Left lung (tissue), 10 donors: ENCODE measurements around the gene AMZ2. TPM values are rescaled to one million over a fixed set of nuclear protein-coding genes. Genes with fewer than 3 reads are reported as not detected.

ENCODE experiments used
- ATAC-seq: fragments of 200-7000 bp; cut with Tn5 transposase; one replicate; pipeline ENCODE4 v1.9.1; 2020; ENCODE audit warnings: moderate library complexity
- DNase-seq, 4 donors: peaks; one replicate each; pipeline ENCODE4 v3.0.0-alpha.2; 2013 to 2020
- H3K27ac ChIP-seq, 2 donors: fragments of 200-600 bp; sonication (generic) in 1 of 2; one replicate each; pipeline versions ENCODE4 v1.5.0 to v1.8.0; 2020 to 2021
- H3K27me3 ChIP-seq, 2 donors: fragments of 200-600 bp; sonication (generic) in 1 of 2; one replicate each; pipeline versions ENCODE4 v1.5.0 to v1.8.0; 2020 to 2021
- H3K36me3 ChIP-seq, 2 donors: fragments of 200-600 bp; sonication (generic) in 1 of 2; one replicate each; pipeline versions ENCODE4 v1.5.0 to v1.8.0; 2020 to 2021
- H3K4me1 ChIP-seq, 2 donors: fragments of 200-600 bp; one replicate each; pipeline ENCODE4 v1.8.0; 2021
- H3K4me3 ChIP-seq, 2 donors: fragments of 200-600 bp; sonication (generic) in 1 of 2; one replicate each; pipeline versions ENCODE4 v1.5.0 to v1.8.0; 2020 to 2021; ENCODE audit warnings: mild to moderate bottlenecking in 1 of 2
- H3K9me3 ChIP-seq, 2 donors: fragments of 200-600 bp; sonication (generic) in 1 of 2; one replicate each; pipeline versions ENCODE4 v1.5.0 to v1.8.0; 2020 to 2021
- intact Hi-C, 2 donors: fragments of 100-400 bp; cut with DNase I; formaldehyde crosslinking; loops; one replicate each; pipeline versions ENCODE4 v1.11.2 to v1.14.2; 2022
- polyA plus RNA-seq, 6 donors: library from polyadenylated mRNA; unstranded; fragments of 120-200 nt; gene quantifications; one replicate each; pipeline ENCODE4 v1.2.1, GENCODE V29; 2013; ENCODE audit not compliant: insufficient read length in 6 of 6
- total RNA-seq, 2 donors: library from RNA; stranded (reverse); fragmentation: NEBNext Ultra II Directional; extraction: Animal tissue kit (Norgen Biotek cat#: 25700); gene quantifications; one replicate each; pipeline ENCODE4 v1.2.1, GENCODE V29; 2021
- TF ChIP-seq, protein P1 (sequence below), 2 donors: fragments of 200-600 bp; sonication (generic) in 1 of 2; IDR thresholded peaks; one replicate each; pipeline versions ENCODE4 v1.5.0 to v1.8.0; 2021; ENCODE audit warnings: antibody characterized with exemption in 2 of 2
- donor health status: DM: no; HTN: yes; CAD: no.
- donor health status: DM: no; HTN: no; CAD: no.

AMZ2 gene
- total and polyA plus RNA-seq, 8 donors, result 48.4 to 86.1 (median 75.1) TPM

DNA sequence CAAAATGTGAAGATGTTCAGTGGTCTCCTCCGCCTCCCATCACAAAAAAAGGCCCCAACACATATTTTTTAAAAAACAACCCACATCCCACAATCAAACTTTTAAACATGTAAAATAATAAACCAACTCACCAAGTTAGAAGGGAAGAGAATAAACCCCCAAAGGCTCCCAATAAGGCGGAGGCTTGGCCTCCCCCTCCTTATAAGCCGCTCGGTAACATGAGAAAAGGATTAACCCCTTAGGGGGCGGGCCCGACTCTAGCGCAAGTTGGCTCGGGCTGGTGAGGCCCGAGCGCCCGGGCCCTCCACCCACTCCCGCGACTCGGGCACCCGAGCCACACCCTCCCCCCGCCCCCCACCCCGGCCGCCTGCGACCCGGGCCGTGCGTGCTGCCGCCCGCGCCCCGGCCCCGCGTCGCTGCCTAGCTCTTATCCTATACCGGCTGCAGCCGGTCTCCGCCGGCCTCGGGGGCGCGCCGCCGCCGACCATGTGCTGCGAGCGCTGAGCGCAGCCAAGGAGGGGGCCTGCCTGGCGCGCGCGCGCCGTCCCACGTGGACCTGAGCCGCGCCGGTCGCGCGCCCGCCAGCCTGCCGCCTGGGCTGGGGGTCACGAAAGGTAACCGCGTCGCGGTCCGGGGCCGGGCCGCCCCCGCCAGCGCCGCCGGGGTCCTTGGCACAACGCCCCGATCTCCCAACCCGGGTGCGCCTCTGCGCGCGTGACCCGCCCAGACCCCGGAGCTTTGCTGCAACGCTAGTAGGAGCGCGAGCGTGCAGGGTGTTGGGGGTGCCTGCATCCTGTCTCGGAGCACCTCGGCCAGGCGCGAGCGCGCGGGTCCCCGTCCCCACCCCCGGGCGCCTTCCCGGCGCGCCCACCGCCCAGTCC, 43.4 kb downstream of the AMZ2 start, which contains the start of the genes ARSG and SLC16A6:
Gene ARSG (plus strand): TSS at position 541 of the 881 bp plus-strand sequence. CDS start 15,999 bp downstream, outside the sequence.
Gene SLC16A6 (minus strand): TSS at position 173 of the 881 bp plus-strand sequence. CDS start 12,807 bp downstream, outside the sequence.
- TF ChIP-seq, protein P1, sequence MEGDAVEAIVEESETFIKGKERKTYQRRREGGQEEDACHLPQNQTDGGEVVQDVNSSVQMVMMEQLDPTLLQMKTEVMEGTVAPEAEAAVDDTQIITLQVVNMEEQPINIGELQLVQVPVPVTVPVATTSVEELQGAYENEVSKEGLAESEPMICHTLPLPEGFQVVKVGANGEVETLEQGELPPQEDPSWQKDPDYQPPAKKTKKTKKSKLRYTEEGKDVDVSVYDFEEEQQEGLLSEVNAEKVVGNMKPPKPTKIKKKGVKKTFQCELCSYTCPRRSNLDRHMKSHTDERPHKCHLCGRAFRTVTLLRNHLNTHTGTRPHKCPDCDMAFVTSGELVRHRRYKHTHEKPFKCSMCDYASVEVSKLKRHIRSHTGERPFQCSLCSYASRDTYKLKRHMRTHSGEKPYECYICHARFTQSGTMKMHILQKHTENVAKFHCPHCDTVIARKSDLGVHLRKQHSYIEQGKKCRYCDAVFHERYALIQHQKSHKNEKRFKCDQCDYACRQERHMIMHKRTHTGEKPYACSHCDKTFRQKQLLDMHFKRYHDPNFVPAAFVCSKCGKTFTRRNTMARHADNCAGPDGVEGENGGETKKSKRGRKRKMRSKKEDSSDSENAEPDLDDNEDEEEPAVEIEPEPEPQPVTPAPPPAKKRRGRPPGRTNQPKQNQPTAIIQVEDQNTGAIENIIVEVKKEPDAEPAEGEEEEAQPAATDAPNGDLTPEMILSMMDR (IDR thresholded peaks at IDR 0.05), result no peak
- Histone ChIP-seq H3K4me1 (peaks cover 13 to 55% of the 10 kb centered on the region in 2 donors), H3K4me3 (peak within 1 kb of the TSS; percentile 48 to 66), H3K27ac (peak within 1 kb of the TSS; percentile 89 to 99), H3K9me3 (no peaks in the 10 kb centered on the region), H3K27me3 (peaks cover 24 to 54% of the 10 kb centered on the region in 2 donors), H3K36me3 (no peaks in the 10 kb centered on the region)
- DNase-seq (peak; percentile 61 to 93 (median 80)), ATAC-seq (peak; percentile 66)
- intact Hi-C loops, result no loop called here

DNA sequence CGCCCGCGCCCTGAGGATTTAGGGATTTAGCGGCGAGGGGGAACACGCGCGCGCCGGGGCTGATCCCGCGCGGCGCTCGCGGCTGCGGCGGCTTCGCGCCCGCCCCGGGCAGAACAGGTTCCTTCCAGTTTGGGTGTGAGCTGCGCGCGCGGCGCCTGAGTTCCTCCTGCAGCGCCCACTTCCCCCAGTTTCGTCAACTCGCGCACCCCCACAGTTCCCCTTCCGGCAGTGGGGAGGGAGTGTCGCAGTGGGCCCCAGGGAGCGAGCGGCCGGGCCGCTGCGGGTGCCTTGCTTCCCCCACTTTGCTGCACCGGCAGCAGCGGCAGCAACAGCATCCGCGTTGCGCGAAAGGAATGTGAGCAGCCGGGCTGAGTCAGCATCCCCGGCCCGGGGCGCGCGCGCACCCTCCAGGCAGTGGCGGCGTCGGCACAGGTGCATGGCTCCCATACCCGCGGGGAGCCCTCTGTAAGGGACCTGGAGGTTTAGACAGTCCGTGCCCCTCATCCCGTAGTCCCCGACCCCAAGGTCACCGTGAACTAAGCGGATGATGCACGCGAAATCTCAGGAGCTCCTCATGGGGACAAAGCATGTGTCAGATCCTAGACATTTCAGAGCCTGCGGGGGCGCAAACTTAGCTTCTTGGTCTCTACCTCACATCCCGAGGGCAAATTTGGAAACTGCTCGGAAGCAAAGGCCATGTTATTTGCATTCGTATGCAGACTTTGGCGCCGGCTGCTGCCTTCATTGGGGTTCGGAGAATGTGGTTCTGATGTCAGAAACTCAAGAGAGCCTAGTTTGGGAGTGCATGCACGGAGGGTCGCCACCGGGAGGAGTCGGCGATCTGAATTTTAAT, 44.2 kb downstream of the AMZ2 start:
- TF ChIP-seq, protein P1 (IDR thresholded peaks at IDR 0.05), result no peak
- Histone ChIP-seq H3K4me3 (peak overlapping the region; percentile 48 to 66), H3K4me1 (peaks cover 13 to 64% of the 10 kb centered on the region in 2 donors), H3K27me3 (peaks cover 24 to 62% of the 10 kb centered on the region in 2 donors), H3K27ac (peak overlapping the region; percentile 89 to 99), H3K9me3 (no peaks in the 10 kb centered on the region), H3K36me3 (no peaks in the 10 kb centered on the region)
- peak; percentile 81 for ATAC-seq
- intact Hi-C loops, result no loop called here
- peak; percentile 42 to 98 (median 74) for DNase-seq

DNA sequence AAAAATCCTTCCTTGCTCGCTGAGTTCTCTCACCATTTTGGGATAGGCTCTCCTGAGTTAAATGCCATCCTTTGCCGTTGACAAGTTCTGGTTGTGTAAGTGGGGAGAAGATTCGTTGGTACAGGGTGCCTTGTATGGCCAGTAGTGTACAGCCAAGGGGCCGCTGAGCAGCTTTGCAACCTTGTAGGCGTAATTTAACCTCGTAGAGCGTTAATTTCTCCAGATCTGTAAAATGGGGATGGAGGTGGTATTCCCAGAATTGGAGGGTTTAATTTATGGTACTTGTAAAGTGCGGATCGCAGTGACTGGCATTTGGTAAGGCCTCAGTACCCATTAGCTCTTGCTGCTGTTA, 44.8 kb downstream of the AMZ2 start:
- Histone ChIP-seq H3K4me1 (peaks cover 13 to 68% of the 10 kb centered on the region in 2 donors), H3K27ac (peak overlapping the region; percentile 89 to 99), H3K27me3 (peaks cover 24 to 62% of the 10 kb centered on the region in 2 donors), H3K36me3 (no peaks in the 10 kb centered on the region), H3K4me3 (peak overlapping the region in 1 of 2 donors; percentile 66), H3K9me3 (no peaks in the 10 kb centered on the region)
- intact Hi-C loops, result no loop called here
- TF ChIP-seq, protein P1 (IDR thresholded peaks at IDR 0.05), result no peak
- DNase-seq, result no peak
- ATAC-seq, result no peak

DNA sequence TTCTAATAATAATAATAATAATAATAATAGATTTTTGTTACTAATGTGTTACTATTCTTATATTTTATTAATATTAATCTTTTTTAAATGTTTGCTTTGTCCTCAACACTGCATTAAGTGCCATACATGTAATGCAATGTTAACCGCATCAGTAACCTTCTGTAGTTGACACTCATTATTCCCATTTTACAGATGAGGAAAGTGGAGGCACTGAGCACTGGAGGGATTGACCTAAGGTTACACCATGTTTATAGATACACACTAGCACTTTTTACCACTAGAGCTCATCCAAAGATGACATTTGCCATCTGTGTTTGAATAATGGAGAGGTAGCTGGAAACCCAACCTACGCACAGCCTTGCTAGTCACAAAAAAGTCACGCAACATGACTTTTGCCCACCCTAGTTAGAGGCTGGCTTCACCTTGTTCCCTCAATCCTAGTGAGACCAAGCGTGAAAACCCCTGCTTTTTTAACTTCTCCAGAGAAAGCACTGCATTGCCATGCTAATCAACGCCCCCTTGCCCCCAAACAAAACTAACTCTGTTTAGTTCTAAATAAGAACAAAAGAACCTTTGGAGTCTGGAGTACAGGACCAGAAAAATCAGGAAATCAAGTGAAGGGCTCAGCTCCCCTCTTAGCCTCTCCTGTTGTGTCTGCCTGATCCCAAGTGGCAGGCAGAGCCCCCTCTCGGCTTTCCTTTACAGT, 45.8 kb downstream of the AMZ2 start:
- Histone ChIP-seq H3K4me1 (peaks cover 13 to 65% of the 10 kb centered on the region in 2 donors), H3K27me3 (peaks cover 24 to 62% of the 10 kb centered on the region in 2 donors), H3K27ac (no peak overlapping the region), H3K36me3 (no peaks in the 10 kb centered on the region), H3K9me3 (no peaks in the 10 kb centered on the region), H3K4me3 (no peak overlapping the region)
- DNase-seq, result no peak
- intact Hi-C loops, result no loop called here
- TF ChIP-seq, protein P1 (IDR thresholded peaks at IDR 0.05), result no peak
- no peak for ATAC-seq
